DMS114 treated with DMSO at 0.1 percent for 48 hours (cell line): ENCODE measurements around the gene ZNF619.

ENCODE experiments used
- DNase-seq: peaks from one replicate; lab custom pipeline; 2025; ENCODE audit not compliant: unreplicated experiment; lab: John Stamatoyannopoulos, UW

ZNF619 gene

DNA sequence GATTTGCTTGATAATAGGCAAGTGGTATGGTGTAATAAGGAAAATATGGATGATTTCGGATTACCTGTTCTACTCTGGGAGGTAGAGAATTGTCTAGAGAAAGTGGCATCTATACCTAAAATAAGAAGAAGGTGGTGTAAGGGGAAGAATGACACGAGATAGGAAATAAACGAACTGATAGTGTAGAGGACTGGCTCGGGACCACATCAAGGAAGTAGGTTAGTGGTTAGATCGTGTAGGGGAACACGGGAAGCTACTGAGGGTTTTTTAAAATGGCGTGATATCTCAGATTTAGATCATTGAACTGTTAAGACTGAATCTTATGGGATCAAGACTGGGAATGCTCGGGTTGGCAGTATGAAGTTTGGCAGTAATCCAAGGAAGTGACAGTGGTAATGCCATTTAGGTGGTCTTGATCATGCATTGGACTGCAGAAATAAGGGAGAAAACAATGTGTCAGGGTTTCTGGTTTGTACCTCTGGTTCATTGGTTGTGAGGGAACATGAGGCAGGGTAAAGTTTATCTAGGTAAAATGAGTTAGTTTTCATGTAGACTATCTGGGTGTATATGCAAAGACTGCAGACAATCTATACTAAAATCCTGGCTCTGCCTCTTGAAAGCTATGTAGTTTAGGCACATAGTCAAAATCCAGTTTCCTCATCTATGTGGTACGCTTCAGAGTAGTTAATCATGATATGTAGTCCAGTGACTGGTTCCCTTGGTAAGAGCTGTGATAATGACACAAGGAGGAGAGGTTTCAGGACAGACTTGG lies 12.4 kb upstream of the ZNF619 start:
- DNase-seq, result no peak

GRCh38 chr3:40465111-40465407 lies 11.9 kb upstream of the ZNF619 start:
- no peak for DNase-seq

DNA sequence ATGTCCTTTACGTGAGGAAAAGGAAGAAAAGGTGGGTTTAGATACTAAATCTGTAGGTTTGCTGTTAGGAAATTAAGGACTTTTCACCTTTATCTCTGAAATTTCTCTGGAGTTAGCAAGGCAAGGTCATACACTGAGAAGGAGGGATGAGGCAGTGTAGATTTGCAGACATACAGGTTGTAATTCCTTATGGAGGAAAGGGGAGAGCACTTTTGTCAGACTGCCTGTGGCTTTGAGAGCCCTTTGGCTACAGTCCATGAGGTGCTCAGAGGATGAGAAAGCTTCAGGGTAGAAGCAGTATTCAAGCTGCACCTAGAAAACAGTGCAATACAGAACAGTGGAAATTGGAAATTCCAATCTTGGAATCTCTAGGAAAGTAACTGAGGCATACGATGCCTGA lies 11.5 kb upstream of the ZNF619 start:
- no peak for DNase-seq

- no peak for DNase-seq
These were observed 8.9 kb upstream of the ZNF619 start for GRCh38 chr3:40468018-40468417.

DNA sequence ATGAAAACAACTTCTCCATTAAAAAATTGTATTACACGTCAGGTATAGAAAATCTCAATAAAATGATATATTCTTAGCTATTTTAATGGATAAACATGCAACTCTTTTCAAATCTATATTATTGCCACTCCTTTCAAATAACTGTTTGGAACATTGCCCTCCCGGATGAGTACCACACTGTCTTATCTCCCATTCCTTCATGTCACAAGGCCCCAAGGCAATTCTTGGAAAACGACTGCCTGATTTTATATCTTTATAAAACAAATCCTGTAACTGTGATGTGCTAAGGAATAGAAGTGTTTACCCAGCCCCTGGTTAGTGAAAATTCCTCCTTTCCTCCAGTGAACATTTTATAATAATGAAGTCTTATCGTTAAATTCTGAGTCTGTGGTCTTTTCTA lies 6.2 kb upstream of the ZNF619 start:
- DNase-seq, result no peak

DNA sequence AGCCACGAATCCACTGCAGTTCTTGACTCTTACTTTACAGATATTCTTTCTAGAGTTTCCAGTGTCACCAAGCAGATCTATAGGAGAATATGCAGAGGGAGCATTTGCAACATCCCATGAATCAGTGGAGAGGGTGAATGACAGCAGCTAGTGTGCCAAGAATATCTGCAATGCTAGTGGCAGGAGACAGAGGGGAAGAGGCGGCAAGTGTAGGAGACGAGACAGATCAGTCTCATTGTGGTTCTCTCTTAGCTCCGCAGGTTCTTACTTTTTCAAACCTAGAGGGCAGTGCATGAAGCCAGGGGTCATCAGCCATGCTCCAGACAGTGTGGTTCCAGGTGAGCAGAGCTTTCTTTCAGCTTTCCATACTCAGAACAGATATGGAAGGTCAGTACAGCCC lies 744 bp downstream of the ZNF619 start:
- DNase-seq, result no peak

- no peak for DNase-seq
These were observed 10.2 kb downstream of the ZNF619 start for GRCh38 chr3:40487172-40487571.

- DNase-seq, result no peak
These were observed 14.0 kb downstream of the ZNF619 start for GRCh38 chr3:40490916-40491315.

DNA sequence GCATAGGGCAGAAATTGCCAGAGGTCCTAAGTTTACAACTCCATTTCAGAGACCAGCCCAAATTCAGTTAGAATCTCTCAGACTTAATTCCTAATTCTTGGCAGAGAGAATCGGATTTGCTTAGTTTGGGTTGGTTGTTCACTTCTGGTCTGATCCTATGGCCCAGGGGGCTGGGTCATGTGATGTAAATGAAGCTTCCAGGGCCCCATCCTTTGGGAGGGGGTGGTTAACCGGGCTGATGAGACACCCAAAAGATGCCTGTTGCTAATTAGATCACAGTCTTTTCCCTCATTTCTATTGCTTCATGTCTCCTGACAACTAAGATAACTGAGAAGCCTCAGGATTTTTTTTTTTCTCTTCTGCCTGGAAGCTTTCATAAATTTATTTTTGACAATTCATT lies 17.8 kb downstream of the ZNF619 start:
- DNase-seq, result no peak

DNA sequence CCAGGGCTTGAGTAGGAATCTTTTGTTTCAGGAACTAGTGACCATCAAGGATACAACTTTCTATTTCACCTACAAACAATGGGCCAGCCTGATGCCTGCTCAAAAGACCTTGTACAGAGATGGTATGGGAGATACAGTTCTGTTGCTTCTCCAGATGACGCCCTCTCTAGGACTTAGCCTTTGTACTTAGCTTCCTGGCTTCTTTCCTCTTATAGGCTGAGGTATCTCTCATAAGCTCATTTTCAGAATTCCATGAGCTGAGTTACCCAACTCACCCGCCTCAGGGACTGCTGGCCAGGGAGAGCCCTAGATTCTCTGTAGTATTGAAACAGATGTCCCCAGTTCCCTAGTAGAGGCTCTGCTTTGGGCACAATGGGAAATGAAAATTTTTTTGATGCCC lies 20.4 kb downstream of the ZNF619 start:
- DNase-seq, result no peak

DNA sequence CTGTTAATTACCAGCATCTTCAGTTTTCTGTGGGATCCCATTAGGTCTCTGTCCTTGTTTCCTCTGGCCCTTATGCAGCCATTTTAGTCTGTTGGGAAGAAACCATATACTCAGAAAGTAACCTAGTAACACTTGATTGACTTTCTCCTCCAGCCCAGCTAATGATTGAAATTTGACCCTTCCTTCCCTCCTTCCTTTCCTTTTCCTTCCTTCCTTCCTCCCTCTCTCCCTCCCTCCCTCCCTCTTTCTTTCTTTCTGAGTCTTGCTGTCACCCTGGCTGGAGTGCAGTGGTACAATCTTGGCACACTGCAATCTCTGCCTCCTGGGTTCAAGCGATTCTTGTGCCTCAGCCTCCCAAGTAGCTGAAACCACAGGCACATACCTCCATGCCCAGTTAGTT lies 23.0 kb downstream of the ZNF619 start:
- no peak for DNase-seq

DNA sequence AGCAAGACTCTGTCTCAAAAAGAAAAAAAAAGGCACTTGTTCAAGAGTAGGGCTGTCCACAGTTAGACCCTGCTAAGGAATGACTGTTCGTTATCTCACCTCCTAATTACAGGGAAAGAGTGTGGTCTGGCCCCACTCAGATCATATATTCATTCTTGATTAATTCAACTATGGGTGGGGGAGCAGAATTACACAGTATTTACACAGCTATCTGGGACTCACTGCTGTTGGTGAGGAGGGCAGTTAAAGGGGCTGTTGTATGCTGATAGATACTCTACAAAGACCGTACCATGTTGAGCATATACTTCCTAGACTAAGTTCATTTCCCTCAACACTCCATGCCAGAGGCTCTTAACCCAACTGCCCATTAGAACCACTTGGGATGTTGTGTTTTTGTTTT lies 25.1 kb downstream of the ZNF619 start:
- DNase-seq, result no peak

- no peak for DNase-seq
These were observed 27.9 kb downstream of the ZNF619 start for GRCh38 chr3:40504636-40505430.

DNA sequence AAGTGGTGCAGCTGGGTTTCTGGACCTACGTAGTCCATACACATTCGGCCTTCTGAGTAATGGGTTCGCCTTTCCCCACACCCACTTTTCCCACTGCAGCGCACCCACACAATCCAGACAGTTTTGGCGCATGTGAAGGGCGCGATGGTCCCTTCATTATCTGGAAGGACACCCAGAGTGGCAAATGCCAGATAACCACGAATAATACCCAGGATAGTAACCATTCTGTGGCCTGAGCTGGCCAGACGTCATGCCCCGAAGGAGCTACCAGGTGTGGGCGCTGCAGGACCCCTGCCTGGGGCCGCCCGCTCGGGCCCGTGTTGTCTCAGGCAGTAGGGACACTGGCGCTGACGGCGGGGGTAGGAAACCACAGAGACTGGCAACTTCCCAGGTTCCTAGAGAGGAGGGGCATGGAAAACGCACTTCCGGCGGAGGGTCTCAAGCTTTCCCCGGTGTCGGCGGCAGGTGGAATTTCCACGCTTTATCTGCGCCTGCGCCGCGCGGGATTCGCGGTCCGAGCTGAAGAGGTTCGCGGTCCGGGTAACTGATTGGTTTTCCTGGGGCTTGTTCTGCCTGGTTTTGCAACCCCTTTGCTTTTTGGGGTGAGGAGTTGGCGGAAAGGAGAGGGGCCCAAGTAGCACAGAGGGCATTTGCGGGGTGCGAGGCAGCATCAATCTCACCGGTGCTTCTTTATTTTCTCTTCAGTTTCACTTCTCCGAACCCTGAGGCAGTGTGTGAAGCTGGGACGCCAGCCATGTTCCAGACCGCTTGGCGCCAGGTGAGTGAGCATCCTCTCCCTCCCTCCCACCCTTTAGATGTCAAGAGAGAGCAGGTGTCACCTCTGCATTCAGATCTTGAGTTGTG lies 28.9 kb downstream of the ZNF619 start, which contains the start of gene ZNF620:
Gene ZNF620, plus strand, starts transcription at position 441 of the 864 bp plus-strand sequence. Its CDS starts 314 bp downstream, at position 755.
- DNase-seq, result peak; percentile 79

GRCh38 chr3:40511031-40511718 lies 34.3 kb downstream of the ZNF619 start:
- DNase-seq, result no peak

GRCh38 chr3:40516201-40516600 lies 39.3 kb downstream of the ZNF619 start:
- no peak for DNase-seq

DNA sequence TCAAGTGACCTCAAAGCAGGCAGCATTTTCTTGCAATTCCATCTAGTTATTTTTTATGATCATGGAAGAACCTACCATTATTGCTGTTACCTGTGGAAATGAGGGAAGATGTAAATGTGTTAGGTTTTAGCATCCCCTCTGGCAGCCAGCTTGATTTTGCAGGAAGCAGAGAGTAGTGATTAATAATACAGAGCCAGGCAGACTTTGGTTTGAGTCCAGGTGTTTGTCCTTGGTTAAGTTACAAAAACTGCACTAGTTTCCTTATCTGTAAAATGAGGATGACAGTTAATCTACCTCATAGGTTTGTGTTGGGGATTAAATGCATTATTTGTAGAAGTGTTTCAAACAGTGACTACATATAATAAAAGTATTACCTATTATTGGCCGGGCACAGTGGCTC lies 41.1 kb downstream of the ZNF619 start:
- DNase-seq, result no peak

DNA sequence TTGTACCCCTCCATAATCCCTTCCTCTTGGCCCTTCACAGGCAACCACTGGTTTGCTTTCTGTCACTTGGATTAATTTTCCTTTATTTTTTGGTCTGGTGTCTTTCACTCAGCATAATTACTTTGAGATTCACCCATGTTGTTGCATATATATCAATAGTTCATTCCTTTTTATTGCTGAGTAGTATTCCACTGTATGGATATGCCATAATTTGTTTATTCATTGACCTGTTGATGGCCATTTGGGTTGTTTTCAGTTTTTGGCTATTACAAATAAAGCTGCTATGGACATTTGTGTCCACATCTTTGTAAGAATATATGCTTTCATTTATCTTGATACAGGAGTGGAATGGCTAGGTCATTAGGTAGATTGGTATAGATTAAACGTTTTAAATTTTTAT lies 41.9 kb downstream of the ZNF619 start:
- no peak for DNase-seq

GRCh38 chr3:40521254-40521653 lies 44.3 kb downstream of the ZNF619 start:
- DNase-seq, result no peak

DNA sequence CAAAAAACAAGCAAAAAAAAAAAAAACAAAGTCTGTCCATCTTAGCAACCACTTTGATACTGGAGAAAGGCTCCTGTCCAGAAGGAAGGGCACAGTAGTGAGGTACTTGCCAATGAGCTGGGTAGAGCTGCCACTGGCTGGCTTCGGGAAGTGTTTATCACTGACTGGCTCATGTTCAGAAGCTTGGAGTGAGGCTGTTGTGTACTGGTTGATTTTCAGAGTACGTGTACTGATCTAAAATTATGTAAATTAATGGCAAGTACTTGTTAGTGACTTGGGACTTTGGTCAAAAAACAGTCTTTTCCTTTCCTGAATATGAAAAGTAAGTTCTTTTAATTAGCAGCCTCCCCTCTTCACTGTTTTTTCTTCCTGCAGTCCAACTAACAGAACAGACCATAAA lies 46.9 kb downstream of the ZNF619 start:
- DNase-seq, result no peak

DNA sequence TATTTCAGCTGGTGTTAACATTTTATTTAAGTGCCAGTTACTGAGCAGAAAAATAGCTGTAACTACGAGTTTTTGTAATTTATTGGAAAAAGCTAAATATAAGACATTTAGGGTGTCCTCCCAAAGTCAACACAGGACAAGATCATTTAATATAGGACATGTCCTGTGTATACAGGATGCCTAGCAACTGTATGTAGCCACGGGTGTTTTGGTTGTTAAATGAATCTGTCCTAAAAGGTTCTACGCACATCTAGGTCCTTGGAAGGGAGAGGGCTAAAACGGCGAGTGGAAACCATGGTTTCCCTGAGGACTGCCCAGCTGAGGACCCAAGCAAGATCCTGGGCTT lies 47.3 kb downstream of the ZNF619 start:
- DNase-seq, result no peak
